ENCODE measurements around the gene SLC46A3. TPM values are rescaled to one million over a fixed set of nuclear protein-coding genes. Genes with fewer than 3 reads are reported as not detected.
A peak's percentile ranks its signal among the peaks of the same experiment; 100 is the strongest.

Gene SLC46A3
- total RNA-seq, 2 experiments from 2014 or later = 4.3 to 10.2 TPM

DNA sequence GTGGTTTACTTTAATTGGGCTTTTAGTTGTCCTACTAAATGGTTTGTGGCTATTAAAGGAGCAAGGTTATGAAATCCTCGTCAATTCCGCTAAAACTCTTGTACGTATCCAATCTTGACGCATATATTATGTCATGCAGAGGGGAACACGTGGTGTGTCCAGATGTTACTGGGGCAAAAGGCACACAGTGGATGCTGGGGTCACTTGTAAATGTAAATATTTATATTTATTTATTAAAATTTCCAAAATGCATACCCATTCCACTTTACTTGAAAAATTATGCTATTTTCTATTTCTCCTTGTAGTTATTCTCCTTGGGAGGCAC, 36.7 kb upstream of the SLC46A3 start:
- POLR2A ChIA-PET = no interaction called here
- intact Hi-C loops (cut with micrococcal nuclease; ENCODE audit: unreplicated experiment) = no loop called here
- no peak overlapping the region for H2AFZ ChIP-seq (ENCODE audit: low read length)

GRCh38 chr13:28754698-28755545, 36.2 kb upstream of the SLC46A3 start:
- no peaks in the 10 kb centered on the region for H3K9me2 ChIP-seq (ENCODE audit: insufficient read depth, low read length)
- TF ChIP-seq EZH2phosphoT487 (IDR thresholded peaks at IDR 0.05; ENCODE audit: borderline replicate concordance, low read depth, low read length) = no peak
- TF ChIP-seq, protein P1, sequence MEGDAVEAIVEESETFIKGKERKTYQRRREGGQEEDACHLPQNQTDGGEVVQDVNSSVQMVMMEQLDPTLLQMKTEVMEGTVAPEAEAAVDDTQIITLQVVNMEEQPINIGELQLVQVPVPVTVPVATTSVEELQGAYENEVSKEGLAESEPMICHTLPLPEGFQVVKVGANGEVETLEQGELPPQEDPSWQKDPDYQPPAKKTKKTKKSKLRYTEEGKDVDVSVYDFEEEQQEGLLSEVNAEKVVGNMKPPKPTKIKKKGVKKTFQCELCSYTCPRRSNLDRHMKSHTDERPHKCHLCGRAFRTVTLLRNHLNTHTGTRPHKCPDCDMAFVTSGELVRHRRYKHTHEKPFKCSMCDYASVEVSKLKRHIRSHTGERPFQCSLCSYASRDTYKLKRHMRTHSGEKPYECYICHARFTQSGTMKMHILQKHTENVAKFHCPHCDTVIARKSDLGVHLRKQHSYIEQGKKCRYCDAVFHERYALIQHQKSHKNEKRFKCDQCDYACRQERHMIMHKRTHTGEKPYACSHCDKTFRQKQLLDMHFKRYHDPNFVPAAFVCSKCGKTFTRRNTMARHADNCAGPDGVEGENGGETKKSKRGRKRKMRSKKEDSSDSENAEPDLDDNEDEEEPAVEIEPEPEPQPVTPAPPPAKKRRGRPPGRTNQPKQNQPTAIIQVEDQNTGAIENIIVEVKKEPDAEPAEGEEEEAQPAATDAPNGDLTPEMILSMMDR (conservative IDR thresholded peaks at IDR 0.05; ENCODE audit: low read length) = peak; percentile 40
- DNase-seq (ENCODE audit: low spot score) = peak; percentile 44
- ChIA-PET POLR2A (no interaction called here), CTCF (ENCODE audit: unreplicated experiment) (no interaction called here)
- H3K4me1 ChIP-seq (ENCODE audit: insufficient read depth, low read length, poor library complexity, severe bottlenecking) = no peaks in the 10 kb centered on the region
- H2AFZ ChIP-seq (ENCODE audit: low read length) = peak overlapping the region; percentile 51
- H3K4me2 ChIP-seq (ENCODE audit: low read length) = peak overlapping the region; percentile 57; the same call in 1 of the 2 replicates
- H3K27ac ChIP-seq (ENCODE audit: low read depth, low read length, poor library complexity, severe bottlenecking) = no peak overlapping the region
- H4K20me1 ChIP-seq (ENCODE audit: insufficient read depth, low read length) = no peaks in the 10 kb centered on the region
- peaks cover 18% of the 10 kb centered on the region for H3K9me3 ChIP-seq (ENCODE audit: low read length)
- no peaks in the 10 kb centered on the region for H3K79me2 ChIP-seq (ENCODE audit: insufficient read depth, low read depth, low read length)
- intact Hi-C loops (cut with micrococcal nuclease; ENCODE audit: unreplicated experiment) = no loop called here
- peak overlapping the region; percentile 42 for H3K4me3 ChIP-seq (ENCODE audit: low read depth, low read length, poor library complexity, severe bottlenecking)
- no TSS peak for BruUV-seq (replicated peaks)
- no peaks in the 10 kb centered on the region for H3K36me3 ChIP-seq (ENCODE audit: insufficient read depth, low read length)

More for the DNA sequence above, 36.7 kb upstream of the SLC46A3 start:
- Histone ChIP-seq H3K79me2 (ENCODE audit: insufficient read depth, low read depth, low read length) (no peaks in the 10 kb centered on the region), H3K4me3 (ENCODE audit: low read depth, low read length, poor library complexity, severe bottlenecking) (no peak overlapping the region), H3K27ac (ENCODE audit: low read depth, low read length, poor library complexity, severe bottlenecking) (no peak overlapping the region), H3K36me3 (ENCODE audit: insufficient read depth, low read length) (no peaks in the 10 kb centered on the region), H3K9me3 (ENCODE audit: low read length) (peaks cover 18% of the 10 kb centered on the region), H3K9me2 (ENCODE audit: insufficient read depth, low read length) (no peaks in the 10 kb centered on the region), H3K4me2 (ENCODE audit: low read length) (peak overlapping the region; percentile 57; the same call in 1 of the 2 replicates), H4K20me1 (ENCODE audit: insufficient read depth, low read length) (no peaks in the 10 kb centered on the region), H3K4me1 (ENCODE audit: insufficient read depth, low read length, poor library complexity, severe bottlenecking) (no peaks in the 10 kb centered on the region)
- no peak for TF ChIP-seq EZH2phosphoT487 (IDR thresholded peaks at IDR 0.05; ENCODE audit: borderline replicate concordance, low read depth, low read length)
- TF ChIP-seq, protein P1 (conservative IDR thresholded peaks at IDR 0.05; ENCODE audit: low read length) = no peak
- no TSS peak for BruUV-seq (replicated peaks)
- CTCF ChIA-PET (ENCODE audit: unreplicated experiment) = no interaction called here
- no peak for DNase-seq (ENCODE audit: low spot score)

DNA sequence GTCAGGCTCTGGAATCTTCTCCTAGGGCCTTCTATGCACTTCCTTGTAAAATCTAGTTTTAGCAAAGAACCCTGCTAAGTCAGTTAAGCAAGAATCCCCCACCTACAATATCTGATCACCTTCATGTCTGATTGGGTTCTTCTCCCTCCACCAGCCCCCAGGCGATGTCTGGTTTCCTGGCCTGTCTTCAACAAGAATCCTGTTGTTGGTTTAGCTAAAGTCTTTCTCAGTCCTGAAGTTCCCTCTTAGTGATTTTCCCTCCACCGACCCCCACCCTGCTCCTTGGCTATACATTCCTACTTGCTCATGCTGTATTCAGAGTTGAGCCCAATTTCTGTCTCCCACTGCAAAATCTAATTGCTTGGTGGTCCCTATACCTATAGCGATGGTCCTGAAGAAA, 35.2 kb upstream of the SLC46A3 start:
- Histone ChIP-seq H3K4me3 (ENCODE audit: low read depth, low read length, poor library complexity, severe bottlenecking) (no peak overlapping the region), H3K4me1 (ENCODE audit: insufficient read depth, low read length, poor library complexity, severe bottlenecking) (no peaks in the 10 kb centered on the region), H3K9me2 (ENCODE audit: insufficient read depth, low read length) (no peaks in the 10 kb centered on the region), H3K4me2 (ENCODE audit: low read length) (no peak overlapping the region), H3K36me3 (ENCODE audit: insufficient read depth, low read length) (no peaks in the 10 kb centered on the region), H3K79me2 (ENCODE audit: insufficient read depth, low read depth, low read length) (no peaks in the 10 kb centered on the region), H4K20me1 (ENCODE audit: insufficient read depth, low read length) (no peaks in the 10 kb centered on the region), H2AFZ (ENCODE audit: low read length) (no peak overlapping the region), H3K27ac (ENCODE audit: low read depth, low read length, poor library complexity, severe bottlenecking) (no peak overlapping the region), H3K9me3 (ENCODE audit: low read length) (peaks cover 13% of the 10 kb centered on the region)
- intact Hi-C loops (cut with micrococcal nuclease; ENCODE audit: unreplicated experiment) = no loop called here
- DNase-seq (ENCODE audit: low spot score) = no peak
- CTCF ChIA-PET (ENCODE audit: unreplicated experiment) = no interaction called here
- TF ChIP-seq, protein P1 (conservative IDR thresholded peaks at IDR 0.05; ENCODE audit: low read length) = no peak
- TF ChIP-seq EZH2phosphoT487 (IDR thresholded peaks at IDR 0.05; ENCODE audit: borderline replicate concordance, low read depth, low read length) = no peak
- POLR2A ChIA-PET = no interaction called here
- no TSS peak for BruUV-seq (replicated peaks)
